GM13977 (cell line): ENCODE results near the gene RAPGEF1.

Experiments used
- DNase-seq: peaks from one replicate; pipeline ENCODE4 v3.0.0; 2012; ENCODE audit warnings: low spot score
- CTCF ChIP-seq: IDR thresholded peaks from 2 replicates; pipeline ENCODE4 v1.5.1; 2012; ENCODE audit warnings: mild to moderate bottlenecking, control low read depth; ENCODE audit not compliant: insufficient read depth; ENCODE audit errors: extremely low read depth, missing control alignments
- in situ Hi-C: fragments of 300-500 bp; cut with MboI; formaldehyde crosslinking; loops from one replicate; pipeline ENCODE4 v1.12.0; 2022; ENCODE audit warnings: low sequenced_read_pairs, low pct_unique_long_range_greater_than_20kb, mixed read lengths, inconsistent platforms; ENCODE audit not compliant: unreplicated experiment

Gene RAPGEF1

DNA sequence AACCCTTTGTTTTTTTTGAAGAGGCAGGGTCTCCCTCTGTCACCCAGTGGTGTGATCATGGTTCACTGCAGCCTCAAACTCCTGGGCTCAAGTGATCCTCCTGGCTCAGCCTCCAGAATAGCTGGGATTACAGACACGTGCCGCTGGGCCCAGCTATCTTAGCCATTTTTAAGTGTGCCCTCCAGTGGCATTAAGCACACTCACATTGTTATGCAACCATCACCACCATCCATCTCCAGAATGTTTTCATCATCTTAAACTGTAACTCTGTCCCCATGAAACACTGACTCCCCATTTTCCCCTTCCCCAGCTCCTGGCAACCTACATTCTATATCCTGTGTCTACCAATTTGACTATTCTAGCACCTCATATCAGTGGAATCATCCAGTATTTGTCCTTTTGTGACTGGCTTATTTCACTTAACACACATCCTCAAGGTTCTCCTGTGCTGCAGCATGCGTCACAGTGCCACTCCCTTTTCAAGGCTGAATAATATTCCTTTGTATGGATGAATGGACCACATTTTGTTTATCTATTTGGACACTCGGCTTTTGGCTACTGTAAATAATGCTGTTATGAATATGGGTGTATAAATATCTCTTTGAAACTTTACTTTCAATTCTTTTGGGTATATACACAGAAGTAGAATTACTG is 12.5 kb upstream of the RAPGEF1 start:
- in situ Hi-C loops = no loop called here
- no peak for TF ChIP-seq CTCF
- DNase-seq = no peak

DNA sequence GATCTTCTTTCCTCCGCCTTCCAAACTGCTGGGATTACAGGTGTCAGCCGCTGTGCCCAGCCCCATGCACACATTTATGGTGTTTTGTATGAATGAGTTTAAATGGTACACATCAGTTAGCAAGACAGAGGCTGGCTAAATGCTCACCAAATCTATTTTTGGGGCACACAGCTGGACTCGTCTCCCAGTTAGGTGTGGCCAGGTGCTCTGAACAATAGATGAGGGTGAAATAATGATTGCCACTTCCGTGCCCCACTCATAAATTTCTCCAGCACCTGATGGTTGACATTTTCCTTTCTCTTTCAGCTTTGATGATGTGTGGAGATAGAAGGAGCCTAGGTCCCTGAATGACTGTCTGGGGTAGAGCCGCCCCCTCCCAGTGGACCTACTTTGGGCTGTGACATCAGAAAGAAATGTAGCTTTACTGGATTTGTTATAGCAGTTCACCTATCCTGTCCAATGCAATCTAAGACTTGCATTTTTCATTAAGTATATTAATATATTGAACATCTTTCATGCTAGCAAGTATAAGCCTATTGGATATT is 8.6 kb upstream of the RAPGEF1 start:
- in situ Hi-C loops = loop anchor here (10.0 kb wide), 2 partner anchors 154 to 384 kb away; no protein-coding TSS in a partner anchor
- DNase-seq = no peak
- TF ChIP-seq CTCF = no peak

GRCh38 chr9:131747352-131747751 is 7.5 kb upstream of the RAPGEF1 start:
- TF ChIP-seq CTCF = peak; percentile 60
- DNase-seq = no peak
- in situ Hi-C loops = loop anchor here (10.0 kb wide), 2 partner anchors 153 to 383 kb away; no protein-coding TSS in a partner anchor

DNA sequence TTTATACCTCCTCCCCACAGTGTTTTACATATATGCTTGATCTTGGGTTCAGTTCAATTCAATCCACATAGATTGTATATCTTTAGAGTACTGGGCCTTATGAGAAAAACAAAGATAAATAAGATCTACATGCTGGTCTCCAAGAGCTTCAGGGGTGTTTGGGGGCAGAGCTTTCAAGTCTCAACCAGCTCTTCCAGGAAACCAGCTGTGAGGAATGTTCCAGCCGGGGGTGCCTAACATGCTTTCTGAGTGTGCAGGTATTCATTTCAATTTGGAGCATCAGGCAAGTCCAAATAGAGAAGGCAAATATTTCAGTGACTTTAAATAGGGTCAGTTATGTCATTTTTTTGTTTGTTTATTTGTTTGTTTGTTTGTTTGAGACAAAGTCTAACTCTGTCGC is 5.7 kb upstream of the RAPGEF1 start:
- TF ChIP-seq CTCF = no peak
- DNase-seq = no peak
- in situ Hi-C loops = loop anchor here (10.0 kb wide), 2 partner anchors 151 to 381 kb away; no protein-coding TSS in a partner anchor

- in situ Hi-C loops = loop anchor here (10.0 kb wide), 2 partner anchors 150 to 380 kb away; no protein-coding TSS in a partner anchor
- TF ChIP-seq CTCF = no peak
- no peak for DNase-seq
Observed at GRCh38 chr9:131744720-131745201, 4.9 kb upstream of the RAPGEF1 start.

DNA sequence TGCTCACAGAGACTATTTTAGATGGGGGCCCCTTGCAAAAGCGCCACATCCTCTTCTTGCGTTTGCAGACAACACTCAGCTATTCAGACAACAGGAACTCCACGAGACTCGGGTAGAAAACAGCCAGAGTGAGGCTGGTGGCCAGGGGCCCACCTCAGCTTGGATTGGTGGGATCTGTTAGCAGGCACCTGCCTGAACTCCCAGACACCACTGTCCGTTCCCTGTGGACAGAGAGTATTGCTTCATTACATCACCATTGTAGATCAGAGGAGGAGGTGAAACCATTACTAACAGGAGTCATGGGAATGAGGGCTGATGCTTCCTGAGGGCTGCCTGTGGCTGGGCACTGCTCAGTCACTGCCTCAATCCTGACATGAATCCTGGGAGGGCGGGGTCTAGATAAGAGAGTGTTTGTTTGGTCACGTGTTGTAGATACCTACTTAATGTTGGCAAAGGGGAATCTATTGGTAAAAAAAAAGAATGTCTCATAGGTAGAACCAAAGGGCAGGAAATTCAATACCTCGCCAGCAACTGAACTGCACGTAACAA is 4.4 kb upstream of the RAPGEF1 start:
- no peak for TF ChIP-seq CTCF
- DNase-seq = no peak
- in situ Hi-C loops = loop anchor here (10.0 kb wide), 2 partner anchors 149 to 379 kb away; no protein-coding TSS in a partner anchor
